PFSK-1 (cell line): Measurements from ENCODE around the gene NENF.

Experiments
- POLR2AphosphoS5 ChIP-seq: IDR thresholded peaks from 2 replicates; pipeline ENCODE4 v1.6.1; 2012; ENCODE audit warnings: low read depth, mild to moderate bottlenecking, control low read depth, low read length, moderate library complexity
- SIN3A ChIP-seq: IDR thresholded peaks from 2 replicates; pipeline ENCODE4 v1.6.1; 2012; ENCODE audit warnings: mild to moderate bottlenecking, low read length, moderate library complexity, borderline replicate concordance; ENCODE audit not compliant: insufficient read depth
- TAF1 ChIP-seq: IDR thresholded peaks from 2 replicates; pipeline ENCODE4 v1.6.1; 2012; ENCODE audit warnings: low read length, control low read depth, borderline replicate concordance; ENCODE audit not compliant: insufficient read depth

DNA sequence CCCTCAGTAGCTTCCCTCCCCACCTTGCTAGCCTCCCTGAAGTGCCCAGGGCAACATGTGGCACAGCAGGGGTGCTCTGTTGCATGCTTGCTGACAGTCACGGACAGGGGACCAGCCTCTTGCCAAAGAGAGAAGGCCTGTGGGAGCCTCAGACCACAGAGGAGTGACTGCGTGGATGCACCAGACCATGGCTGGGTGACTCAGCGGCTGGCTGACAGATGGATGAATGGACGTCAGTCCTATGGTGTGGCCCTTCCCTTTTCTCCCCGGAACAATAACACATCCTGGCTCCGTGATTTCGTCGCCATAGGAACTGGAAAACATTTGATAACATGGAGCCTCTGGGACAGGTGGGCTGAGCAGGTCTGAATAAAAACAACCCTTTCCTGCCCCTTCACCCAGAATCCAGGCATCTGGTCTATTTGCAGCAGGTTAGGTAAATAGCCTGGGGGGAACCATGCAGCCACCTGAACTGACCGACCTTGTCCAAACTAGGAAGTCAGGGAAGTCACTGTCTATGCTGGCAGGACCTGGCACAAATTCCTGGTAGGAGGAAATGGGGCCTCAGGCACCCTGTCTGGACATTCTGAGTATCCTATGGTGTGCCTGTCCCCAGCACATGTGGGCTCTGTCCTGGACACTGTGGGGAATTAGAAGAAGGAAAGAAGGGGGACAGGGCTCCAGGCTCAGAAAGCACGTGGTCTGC lies 53.3 kb downstream of the NENF start:
- no peak for TF ChIP-seq POLR2AphosphoS5
- TF ChIP-seq TAF1 = no peak
- TF ChIP-seq SIN3A = no peak
